Panc1 (cell line): ENCODE measurements around the gene PPP1R1C. TPM values are rescaled to one million over a fixed set of nuclear protein-coding genes. Genes with fewer than 3 reads are reported as not detected.
A peak's percentile ranks its signal among the peaks of the same experiment; 100 is the strongest.

Experiments used
- ATAC-seq: fragments of 200-7000 bp; cut with Tn5 transposase; 2 replicates; pipeline ENCODE4 v1.9.1; 2020; ENCODE audit warnings: mild to moderate bottlenecking, moderate library complexity
- BruUV-seq: library from RNA; stranded (reverse); fragments of 400-500 nt; replicated peaks from 2 replicates; lab custom pipeline; 2021; lab: Mats Ljungman, UMichigan
- CTCF ChIA-PET: fragments of 300-600 bp; sonication (Branson Sonifier 250); formaldehyde crosslinking; loops from one replicate; lab custom pipeline; 2022; ENCODE audit warnings: antibody characterized with exemption; lab: Charles Lee
- POLR2A ChIA-PET: fragments of 300-600 bp; sonication (Branson Sonifier 250); formaldehyde crosslinking; loops from one replicate; lab custom pipeline; 2022; ENCODE audit warnings: antibody characterized with exemption; lab: Charles Lee
- DNase-seq: peaks from one replicate; pipeline ENCODE4 v3.0.0-alpha.2; 2010; ENCODE audit warnings: low read depth, low spot score
- H3K27ac ChIP-seq: 2 replicates; pipeline ENCODE4 v1.5.1; 2011; ENCODE audit warnings: mild to moderate bottlenecking, low read length, inconsistent platforms
- H3K27me3 ChIP-seq: fragments of 200-500 bp; sonication (Bioruptor generic); 2 replicates; pipeline ENCODE4 v1.6.0; 2014; ENCODE audit warnings: low read length, inconsistent platforms; ENCODE audit not compliant: control insufficient read depth, insufficient read depth
- H3K36me3 ChIP-seq: fragments of 200-500 bp; sonication (Bioruptor generic); 2 replicates; pipeline ENCODE4 v1.5.1; 2014; ENCODE audit warnings: inconsistent platforms, mild to moderate bottlenecking, low read length, moderate library complexity; ENCODE audit not compliant: control insufficient read depth, insufficient read depth
- H3K4me1 ChIP-seq: 2 replicates; pipeline ENCODE4 v1.5.1; 2011; ENCODE audit warnings: inconsistent platforms, mild to moderate bottlenecking, low read length, moderate library complexity; ENCODE audit not compliant: control insufficient read depth, insufficient read depth
- H3K4me3 ChIP-seq, 2 experiments: 2 replicates each; pipeline ENCODE4 v1.5.1; 2011 to 2012; ENCODE audit warnings: low read depth in 2 of 2, low read length in 2 of 2, mild to moderate bottlenecking in 2 of 2, inconsistent platforms in 1 of 2, moderate library complexity in 1 of 2
- H3K9me3 ChIP-seq: fragments of 200-500 bp; sonication (Bioruptor generic); 2 replicates; pipeline ENCODE4 v1.5.1; 2014; ENCODE audit warnings: low read depth, mild to moderate bottlenecking, inconsistent platforms, low read length, moderate library complexity; ENCODE audit not compliant: control insufficient read depth, insufficient read depth
- POLR2AphosphoS5 ChIP-seq: IDR thresholded peaks from 2 replicates; pipeline ENCODE4 v1.6.1; 2012; ENCODE audit warnings: mild to moderate bottlenecking, low read depth, low read length, moderate library complexity
- SIN3A ChIP-seq: IDR thresholded peaks from 2 replicates; pipeline ENCODE4 v1.6.1; 2012; ENCODE audit warnings: low read depth, mild to moderate bottlenecking, low read length, moderate library complexity, borderline replicate concordance; ENCODE audit not compliant: insufficient read depth
- TCF7L2 ChIP-seq: IDR thresholded peaks from 2 replicates; pipeline ENCODE4 v1.6.1; 2011; ENCODE audit warnings: mild to moderate bottlenecking, low read depth, low read length, inconsistent platforms
- in situ Hi-C: cut with HindIII; loops from 2 replicates; pipeline ENCODE4 v1.10.0; 2016; ENCODE audit warnings: low sequenced_read_pairs, low pct_unique_long_range_greater_than_20kb
- intact Hi-C: fragments of 100-400 bp; cut with micrococcal nuclease; formaldehyde crosslinking; loops from one replicate; pipeline ENCODE4 v1.10.0; 2022; ENCODE audit not compliant: unreplicated experiment
- total RNA-seq: library from RNA; stranded (reverse); gene quantifications from one replicate; pipeline ENCODE4 v1.2.1, GENCODE V29; 2021; ENCODE audit not compliant: unreplicated experiment
- TF ChIP-seq, protein P1 (sequence below): fragments of 450-650 bp; IDR thresholded peaks from 2 replicates; pipeline ENCODE4 v1.5.1; 2017; ENCODE audit warnings: mild to moderate bottlenecking
- TF ChIP-seq, protein P2 (sequence below), 2 experiments: IDR thresholded peaks; 2 replicates each; pipeline ENCODE4 v1.6.1; 2011 to 2012; ENCODE audit warnings: low read depth in 2 of 2, control low read depth in 1 of 2, low read length in 1 of 2, mild to moderate bottlenecking in 1 of 2, moderate library complexity in 1 of 2; ENCODE audit not compliant: insufficient read depth in 1 of 2

The PPP1R1C gene
- total RNA-seq, 1 experiment from 2014 or later: 2.6 TPM

DNA sequence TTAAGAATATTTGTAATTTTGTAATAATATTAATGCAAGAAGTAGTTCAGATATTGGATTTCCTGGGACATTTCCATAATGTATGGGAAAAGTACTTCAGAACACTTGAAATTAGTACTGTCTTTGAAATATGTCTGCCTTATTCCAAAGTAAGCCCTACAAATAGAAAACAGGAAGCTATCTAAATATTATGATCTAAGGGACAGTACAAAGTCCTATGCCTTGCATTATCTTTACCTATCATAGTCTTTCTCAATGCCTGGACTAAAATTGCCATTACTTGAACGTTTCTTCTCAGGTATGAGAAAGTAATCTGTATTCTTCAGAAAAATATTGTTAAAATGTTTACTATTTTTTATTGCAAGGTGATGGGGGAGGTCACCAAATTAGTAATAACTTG lies 113.0 kb downstream of the PPP1R1C start:
- TF ChIP-seq TCF7L2: no peak
- TF ChIP-seq, protein P1, sequence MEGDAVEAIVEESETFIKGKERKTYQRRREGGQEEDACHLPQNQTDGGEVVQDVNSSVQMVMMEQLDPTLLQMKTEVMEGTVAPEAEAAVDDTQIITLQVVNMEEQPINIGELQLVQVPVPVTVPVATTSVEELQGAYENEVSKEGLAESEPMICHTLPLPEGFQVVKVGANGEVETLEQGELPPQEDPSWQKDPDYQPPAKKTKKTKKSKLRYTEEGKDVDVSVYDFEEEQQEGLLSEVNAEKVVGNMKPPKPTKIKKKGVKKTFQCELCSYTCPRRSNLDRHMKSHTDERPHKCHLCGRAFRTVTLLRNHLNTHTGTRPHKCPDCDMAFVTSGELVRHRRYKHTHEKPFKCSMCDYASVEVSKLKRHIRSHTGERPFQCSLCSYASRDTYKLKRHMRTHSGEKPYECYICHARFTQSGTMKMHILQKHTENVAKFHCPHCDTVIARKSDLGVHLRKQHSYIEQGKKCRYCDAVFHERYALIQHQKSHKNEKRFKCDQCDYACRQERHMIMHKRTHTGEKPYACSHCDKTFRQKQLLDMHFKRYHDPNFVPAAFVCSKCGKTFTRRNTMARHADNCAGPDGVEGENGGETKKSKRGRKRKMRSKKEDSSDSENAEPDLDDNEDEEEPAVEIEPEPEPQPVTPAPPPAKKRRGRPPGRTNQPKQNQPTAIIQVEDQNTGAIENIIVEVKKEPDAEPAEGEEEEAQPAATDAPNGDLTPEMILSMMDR: no peak
- TF ChIP-seq, protein P2, sequence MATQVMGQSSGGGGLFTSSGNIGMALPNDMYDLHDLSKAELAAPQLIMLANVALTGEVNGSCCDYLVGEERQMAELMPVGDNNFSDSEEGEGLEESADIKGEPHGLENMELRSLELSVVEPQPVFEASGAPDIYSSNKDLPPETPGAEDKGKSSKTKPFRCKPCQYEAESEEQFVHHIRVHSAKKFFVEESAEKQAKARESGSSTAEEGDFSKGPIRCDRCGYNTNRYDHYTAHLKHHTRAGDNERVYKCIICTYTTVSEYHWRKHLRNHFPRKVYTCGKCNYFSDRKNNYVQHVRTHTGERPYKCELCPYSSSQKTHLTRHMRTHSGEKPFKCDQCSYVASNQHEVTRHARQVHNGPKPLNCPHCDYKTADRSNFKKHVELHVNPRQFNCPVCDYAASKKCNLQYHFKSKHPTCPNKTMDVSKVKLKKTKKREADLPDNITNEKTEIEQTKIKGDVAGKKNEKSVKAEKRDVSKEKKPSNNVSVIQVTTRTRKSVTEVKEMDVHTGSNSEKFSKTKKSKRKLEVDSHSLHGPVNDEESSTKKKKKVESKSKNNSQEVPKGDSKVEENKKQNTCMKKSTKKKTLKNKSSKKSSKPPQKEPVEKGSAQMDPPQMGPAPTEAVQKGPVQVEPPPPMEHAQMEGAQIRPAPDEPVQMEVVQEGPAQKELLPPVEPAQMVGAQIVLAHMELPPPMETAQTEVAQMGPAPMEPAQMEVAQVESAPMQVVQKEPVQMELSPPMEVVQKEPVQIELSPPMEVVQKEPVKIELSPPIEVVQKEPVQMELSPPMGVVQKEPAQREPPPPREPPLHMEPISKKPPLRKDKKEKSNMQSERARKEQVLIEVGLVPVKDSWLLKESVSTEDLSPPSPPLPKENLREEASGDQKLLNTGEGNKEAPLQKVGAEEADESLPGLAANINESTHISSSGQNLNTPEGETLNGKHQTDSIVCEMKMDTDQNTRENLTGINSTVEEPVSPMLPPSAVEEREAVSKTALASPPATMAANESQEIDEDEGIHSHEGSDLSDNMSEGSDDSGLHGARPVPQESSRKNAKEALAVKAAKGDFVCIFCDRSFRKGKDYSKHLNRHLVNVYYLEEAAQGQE (IDR thresholded peaks at IDR 0.05; ENCODE audit: insufficient read depth in 1 of 2, low read depth in 2 of 2, low read length in 1 of 2): no peak
- no peak for TF ChIP-seq POLR2AphosphoS5
- no peak for TF ChIP-seq SIN3A
- Histone ChIP-seq H3K27ac (no peak overlapping the region), H3K36me3 (no peaks in the 10 kb centered on the region), H3K4me1 (no peaks in the 10 kb centered on the region), H3K27me3 (no peaks in the 10 kb centered on the region), H3K4me3 (no peak overlapping the region), H3K9me3 (no peaks in the 10 kb centered on the region)
- DNase-seq (no peak), ATAC-seq (no peak)
- ChIA-PET POLR2A (no interaction called here), CTCF (interaction anchor here (0.5 kb wide), 1 partner anchor 145 kb away, joined by 3 read pairs; no protein-coding TSS in a partner anchor)
- no TSS peak for BruUV-seq
- in situ Hi-C loops (loop anchor here (25.0 kb wide), 1 partner anchor 336 kb away; no protein-coding TSS in a partner anchor), intact Hi-C loops (no loop called here)

DNA sequence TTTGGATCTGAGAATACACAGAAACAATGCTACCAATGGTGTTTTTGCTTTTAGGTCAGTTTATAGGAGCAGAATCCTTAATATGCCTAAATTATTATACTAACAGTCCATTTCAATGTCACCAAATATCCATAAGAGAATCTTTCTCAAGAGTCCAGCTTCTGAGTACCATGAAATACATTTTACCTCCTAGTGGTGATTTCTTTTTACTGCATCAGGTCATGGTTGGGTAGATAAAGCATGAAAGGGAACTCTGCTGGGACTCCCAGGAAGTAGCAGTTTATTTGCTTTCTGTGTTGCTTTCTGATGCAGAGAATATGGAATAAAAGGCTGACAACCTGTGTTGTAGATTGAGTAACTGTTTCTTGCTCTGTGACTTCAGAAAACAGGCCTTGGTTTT lies 115.6 kb downstream of the PPP1R1C start:
- 0 out of 2 replicates have a peak, but pooled peaks have one; percentile 62 for ATAC-seq
- BruUV-seq: no TSS peak
- ChIA-PET POLR2A (interaction anchor here (0.6 kb wide), 1 partner anchor 368 kb away, joined by 3 read pairs; no protein-coding TSS in a partner anchor), CTCF (no interaction called here)
- no peak overlapping the region for H3K27ac ChIP-seq
- no peaks in the 10 kb centered on the region for H3K9me3 ChIP-seq
- DNase-seq: no peak
- H3K4me3 ChIP-seq: no peak overlapping the region
- no peaks in the 10 kb centered on the region for H3K4me1 ChIP-seq
- H3K27me3 ChIP-seq: no peaks in the 10 kb centered on the region
- in situ Hi-C loops: no loop called here
- no peaks in the 10 kb centered on the region for H3K36me3 ChIP-seq
- intact Hi-C loops: no loop called here
- TF ChIP-seq SIN3A: no peak
- TF ChIP-seq, protein P1: peak; percentile 16; the same call in 1 of the 2 replicates
